Smooth muscle cell (in vitro differentiated cells): ENCODE results near the gene ST7. TPM values are rescaled to one million over a fixed set of nuclear protein-coding genes. Genes with fewer than 3 reads are reported as not detected.

Source experiments
- DNase-seq: peaks from one replicate; lab custom pipeline; 2025; ENCODE audit not compliant: unreplicated experiment; lab: John Stamatoyannopoulos, UW
- H2AFZ ChIP-seq: fragments of 200-600 bp; sonication (generic); 2 replicates; pipeline ENCODE4 v1.6.0; 2016; ENCODE audit warnings: antibody characterized with exemption, low read depth, mild to moderate bottlenecking
- H3F3A ChIP-seq: fragments of 200-600 bp; sonication (generic); 2 replicates; pipeline ENCODE4 v1.6.0; 2017; ENCODE audit warnings: antibody characterized with exemption, low read depth
- H3K27ac ChIP-seq: fragments of 200-600 bp; sonication (generic); 2 replicates; pipeline ENCODE4 v1.5.1; 2016; ENCODE audit warnings: low read depth, mild to moderate bottlenecking
- H3K27me3 ChIP-seq: fragments of 200-600 bp; sonication (generic); 2 replicates; pipeline ENCODE4 v1.6.1; 2016; ENCODE audit warnings: low read depth, mild to moderate bottlenecking
- H3K36me3 ChIP-seq: fragments of 200-600 bp; sonication (generic); 2 replicates; pipeline ENCODE4 v1.5.1; 2016; ENCODE audit warnings: low read depth
- H3K4me1 ChIP-seq: fragments of 200-600 bp; sonication (generic); 2 replicates; pipeline ENCODE4 v1.5.1; 2016; ENCODE audit warnings: low read depth
- H3K4me2 ChIP-seq: fragments of 200-600 bp; sonication (generic); 2 replicates; pipeline ENCODE4 v1.6.0; 2016; ENCODE audit warnings: mild to moderate bottlenecking
- H3K4me3 ChIP-seq: fragments of 200-600 bp; sonication (generic); 2 replicates; pipeline ENCODE4 v1.5.1; 2016; ENCODE audit warnings: mild to moderate bottlenecking
- H3K79me2 ChIP-seq: fragments of 200-600 bp; sonication (generic); 2 replicates; pipeline ENCODE4 v1.6.0; 2016; ENCODE audit warnings: low read depth, mild to moderate bottlenecking
- H3K9ac ChIP-seq: fragments of 200-600 bp; sonication (generic); 2 replicates; pipeline ENCODE4 v1.6.0; 2016; ENCODE audit warnings: low read depth
- H3K9me3 ChIP-seq: fragments of 200-600 bp; sonication (generic); replicated peaks from 2 replicates; pipeline ENCODE4 v1.5.1; 2016; ENCODE audit warnings: low read depth
- H4K20me1 ChIP-seq: fragments of 200-600 bp; sonication (generic); 2 replicates; pipeline ENCODE4 v1.6.0; 2016; ENCODE audit warnings: low read depth
- WGBS: methylation state at CpG from one replicate; pipeline ENCODE4 v1.1.7; 2016; ENCODE audit warnings: low lambda C conversion rate; 5-methylcytosine and 5-hydroxymethylcytosine counted together
- polyA plus RNA-seq: library from polyadenylated mRNA; unstranded; fragments of >200 nt; fragmentation: Nextera tagmentation; extraction: Ambion mirVana; gene quantifications from 2 replicates; pipeline ENCODE4 v1.2.1, GENCODE V29; 2016
- total RNA-seq: library from RNA; depleted of rRNA; stranded (reverse); fragments of >200 nt; gene quantifications from 2 replicates; pipeline ENCODE4 v1.2.3, GENCODE V29; 2014
- TF ChIP-seq, protein P1 (sequence below): fragments of 200-600 bp; sonication (generic); IDR thresholded peaks from 2 replicates; pipeline ENCODE4 v1.5.1; 2017; ENCODE audit warnings: borderline replicate concordance, mild to moderate bottlenecking, antibody characterized with exemption; ENCODE audit not compliant: insufficient read depth, poor library complexity, severe bottlenecking

The ST7 gene
- total and polyA plus RNA-seq, 2 experiments from 2014 or later = 23.2 to 26.1 TPM

DNA sequence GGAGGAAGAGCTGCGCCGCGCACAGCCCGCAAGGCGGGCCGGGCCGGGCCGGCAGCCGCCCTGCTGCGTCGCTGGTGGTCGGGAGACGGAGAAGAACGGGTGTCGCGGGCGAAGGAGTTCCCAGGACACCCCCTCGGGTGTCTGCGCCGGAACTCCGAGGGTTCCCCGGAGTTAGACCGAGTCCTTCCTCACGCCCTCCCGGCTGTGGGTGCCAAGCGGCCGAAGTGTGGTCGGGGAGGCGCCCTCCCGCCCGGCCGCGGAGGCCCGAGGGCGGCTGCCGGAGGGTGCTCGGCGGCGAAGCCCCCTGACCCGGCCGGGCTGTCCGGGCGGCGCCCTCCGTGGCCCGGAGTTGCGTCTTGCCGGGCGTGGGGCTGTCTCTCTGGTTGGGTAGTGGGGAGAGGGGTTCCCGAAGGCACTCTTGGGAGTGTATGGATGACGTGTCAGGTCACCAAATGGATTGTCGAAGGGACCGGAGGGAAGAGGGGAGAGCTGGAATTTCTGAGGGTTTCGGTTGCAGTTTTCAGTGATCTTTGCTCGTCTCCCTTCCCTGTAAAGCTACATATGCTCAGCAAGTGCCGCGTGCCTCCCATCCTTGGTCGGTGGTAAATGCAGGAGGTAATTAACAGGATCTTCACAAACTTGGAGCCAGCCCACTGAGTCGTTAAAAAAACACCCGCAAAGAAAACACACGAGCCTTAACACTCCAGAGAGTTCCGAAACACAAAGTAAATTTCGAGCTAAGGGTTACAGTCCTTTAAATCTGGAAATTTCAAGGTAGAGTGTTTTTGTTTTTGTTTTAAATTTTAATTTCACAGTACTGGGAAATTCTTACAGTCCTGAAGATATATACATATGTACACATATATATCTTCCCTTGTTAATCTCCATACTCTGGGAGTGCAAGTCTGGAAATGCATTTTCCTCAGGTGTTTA lies 871 bp downstream of the ST7 start:
- peak overlapping the region; percentile 79 for H2AFZ ChIP-seq
- TF ChIP-seq, protein P1, sequence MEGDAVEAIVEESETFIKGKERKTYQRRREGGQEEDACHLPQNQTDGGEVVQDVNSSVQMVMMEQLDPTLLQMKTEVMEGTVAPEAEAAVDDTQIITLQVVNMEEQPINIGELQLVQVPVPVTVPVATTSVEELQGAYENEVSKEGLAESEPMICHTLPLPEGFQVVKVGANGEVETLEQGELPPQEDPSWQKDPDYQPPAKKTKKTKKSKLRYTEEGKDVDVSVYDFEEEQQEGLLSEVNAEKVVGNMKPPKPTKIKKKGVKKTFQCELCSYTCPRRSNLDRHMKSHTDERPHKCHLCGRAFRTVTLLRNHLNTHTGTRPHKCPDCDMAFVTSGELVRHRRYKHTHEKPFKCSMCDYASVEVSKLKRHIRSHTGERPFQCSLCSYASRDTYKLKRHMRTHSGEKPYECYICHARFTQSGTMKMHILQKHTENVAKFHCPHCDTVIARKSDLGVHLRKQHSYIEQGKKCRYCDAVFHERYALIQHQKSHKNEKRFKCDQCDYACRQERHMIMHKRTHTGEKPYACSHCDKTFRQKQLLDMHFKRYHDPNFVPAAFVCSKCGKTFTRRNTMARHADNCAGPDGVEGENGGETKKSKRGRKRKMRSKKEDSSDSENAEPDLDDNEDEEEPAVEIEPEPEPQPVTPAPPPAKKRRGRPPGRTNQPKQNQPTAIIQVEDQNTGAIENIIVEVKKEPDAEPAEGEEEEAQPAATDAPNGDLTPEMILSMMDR = no peak
- no peaks in the 10 kb centered on the region for H3K36me3 ChIP-seq
- peak overlapping the region; percentile 96 for H3K4me3 ChIP-seq
- peaks cover 10% of the 10 kb centered on the region for H3K4me1 ChIP-seq
- peaks cover 20% of the 10 kb centered on the region for H4K20me1 ChIP-seq
- no peaks in the 10 kb centered on the region for H3K27me3 ChIP-seq
- H3K9me3 ChIP-seq = no peaks in the 10 kb centered on the region
- H3F3A ChIP-seq = peaks cover 12% of the 10 kb centered on the region
- peak; percentile 48 for DNase-seq
- H3K4me2 ChIP-seq = peak overlapping the region; percentile 90
- under 1% methylated on average over 58 of the region's 63 CpGs for WGBS
- H3K79me2 ChIP-seq = peaks cover 48% of the 10 kb centered on the region
- H3K9ac ChIP-seq = peak overlapping the region; percentile 99
- peak overlapping the region; percentile 99 for H3K27ac ChIP-seq

DNA sequence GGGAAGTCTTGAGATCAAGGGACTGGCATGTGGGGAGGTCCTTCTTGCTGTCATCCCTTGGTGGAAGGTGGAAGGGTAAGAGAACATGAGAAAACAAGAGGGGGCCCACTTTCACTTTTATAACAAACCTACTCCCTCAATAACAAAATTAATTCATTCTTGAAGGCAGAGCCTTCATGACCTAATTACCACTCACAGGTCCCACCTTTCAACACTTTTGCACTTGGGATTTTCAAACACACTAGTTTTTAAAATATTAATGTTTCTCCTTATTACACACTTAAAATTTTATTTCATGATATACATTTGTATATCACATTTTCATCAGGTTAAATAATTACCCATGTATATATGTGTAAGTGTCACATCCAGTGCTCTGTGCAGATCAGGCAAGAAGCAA lies 2.0 kb downstream of the ST7 start:
- Histone ChIP-seq H3K27me3 (no peaks in the 10 kb centered on the region), H2AFZ (no peak overlapping the region), H3F3A (peaks cover 12% of the 10 kb centered on the region), H3K4me3 (peak overlapping the region; percentile 96), H3K36me3 (no peaks in the 10 kb centered on the region), H3K4me1 (peaks cover 10% of the 10 kb centered on the region), H3K27ac (peak overlapping the region; percentile 99), H4K20me1 (peaks cover 30% of the 10 kb centered on the region), H3K79me2 (peaks cover 59% of the 10 kb centered on the region), H3K9ac (peak overlapping the region; percentile 99), H3K9me3 (no peaks in the 10 kb centered on the region), H3K4me2 (peak overlapping the region; percentile 90)
- TF ChIP-seq, protein P1 = no peak
- no peak for DNase-seq

DNA sequence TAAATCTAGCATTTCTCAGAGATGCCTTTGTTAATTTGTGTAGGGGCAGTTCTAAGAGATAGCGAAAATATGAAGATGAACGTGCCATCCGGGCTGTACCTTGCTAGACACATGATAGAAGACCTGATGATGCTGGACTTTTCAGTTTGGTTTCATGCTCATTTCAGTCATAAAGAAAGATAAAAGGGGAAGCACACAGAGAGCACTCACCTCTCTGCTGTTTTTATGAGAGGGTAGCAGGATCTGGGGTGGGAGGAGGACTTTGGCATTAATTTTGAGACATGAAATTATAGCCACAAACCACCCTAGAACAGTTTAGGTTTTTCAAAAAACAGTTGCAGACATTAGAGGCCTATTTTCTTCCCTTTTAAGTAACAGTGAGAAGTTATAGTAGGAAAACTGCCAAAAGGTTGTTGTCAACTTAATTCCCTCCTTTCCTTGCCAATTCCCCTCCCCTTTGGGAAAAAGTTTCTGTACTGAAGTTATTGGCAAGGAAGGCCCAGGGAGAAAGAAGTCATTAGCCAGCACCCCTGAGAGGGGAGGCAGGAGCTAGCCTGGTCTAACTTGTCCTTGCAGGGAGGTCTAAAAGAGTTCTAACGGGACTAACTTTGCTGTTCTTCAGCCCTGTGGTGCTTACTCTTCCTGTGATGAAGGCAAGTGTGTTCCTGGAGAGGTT lies 2.6 kb downstream of the ST7 start:
- whole genome bisulfite sequencing = 90% methylated on average over 4 of the region's 4 CpGs
- Histone ChIP-seq H3K4me2 (no peak overlapping the region), H3K9ac (no peak overlapping the region)

More for the DNA sequence above, 2.6 kb downstream of the ST7 start:
- H2AFZ ChIP-seq = no peak overlapping the region
- no peak overlapping the region for H3K27ac ChIP-seq
- H3K9me3 ChIP-seq = no peaks in the 10 kb centered on the region
- H3F3A ChIP-seq = peaks cover 10% of the 10 kb centered on the region
- peaks cover 10% of the 10 kb centered on the region for H3K4me1 ChIP-seq
- no peak for DNase-seq
- TF ChIP-seq, protein P1 = no peak
- H3K27me3 ChIP-seq = no peaks in the 10 kb centered on the region
- peaks cover 36% of the 10 kb centered on the region for H4K20me1 ChIP-seq
- peak overlapping the region; percentile 96 for H3K4me3 ChIP-seq
- no peaks in the 10 kb centered on the region for H3K36me3 ChIP-seq
- H3K79me2 ChIP-seq = peaks cover 65% of the 10 kb centered on the region
